ENCODE measurements around the gene AEBP1. TPM values are rescaled to one million over a fixed set of nuclear protein-coding genes. Genes with fewer than 3 reads are reported as not detected.

The AEBP1 gene
- not detected in 2 replicates for total RNA-seq (2014; rRNA removed; shearing (Covaris generic))
- polyA plus RNA-seq (2014; cell fraction: nucleus; rRNA removed) = 0.06 TPM in 1 of 2 replicates, not detected in the other

GRCh38 chr7:44103923-44104859, at the start of gene AEBP1:
Gene AEBP1, plus strand, starts transcription at chr7:44104345. Its CDS starts 321 bp downstream, at chr7:44104666.
- no peak for DNase-seq (ENCODE audit: extremely low read depth, low read depth)

- DNase-seq (ENCODE audit: extremely low read depth, low read depth) = no peak
Measured at GRCh38 chr7:44056681-44057080, 47.5 kb upstream of the AEBP1 start.

- DNase-seq (ENCODE audit: extremely low read depth, low read depth) = no peak
Measured at GRCh38 chr7:44057181-44057848, 46.8 kb upstream of the AEBP1 start.

GRCh38 chr7:44057849-44058758, 46.0 kb upstream of the AEBP1 start:
- DNase-seq (ENCODE audit: extremely low read depth, low read depth) = no peak

DNA sequence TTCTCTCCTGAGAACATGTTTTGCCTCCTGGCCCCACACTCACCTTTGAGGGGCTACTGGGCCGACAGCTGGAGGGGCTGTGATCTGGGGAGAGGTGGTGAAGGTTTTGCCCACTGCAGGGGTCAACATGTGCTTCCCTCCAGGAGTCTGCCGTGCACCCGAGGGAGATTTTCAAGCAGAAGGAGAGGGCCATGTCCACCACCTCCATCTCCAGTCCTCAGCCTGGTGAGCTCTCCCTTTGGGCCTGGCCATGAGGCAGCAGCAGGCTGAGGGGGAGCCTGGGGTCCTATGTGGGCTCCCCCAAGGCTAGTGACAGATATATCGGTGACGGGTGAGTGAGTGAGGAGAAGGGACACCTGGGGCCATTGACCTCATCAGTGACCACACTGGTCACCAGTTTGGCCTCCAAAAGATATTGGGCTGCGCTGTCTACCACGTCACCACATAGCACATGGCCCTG, 45.4 kb upstream of the AEBP1 start:
- no peak for DNase-seq (ENCODE audit: extremely low read depth, low read depth)

DNA sequence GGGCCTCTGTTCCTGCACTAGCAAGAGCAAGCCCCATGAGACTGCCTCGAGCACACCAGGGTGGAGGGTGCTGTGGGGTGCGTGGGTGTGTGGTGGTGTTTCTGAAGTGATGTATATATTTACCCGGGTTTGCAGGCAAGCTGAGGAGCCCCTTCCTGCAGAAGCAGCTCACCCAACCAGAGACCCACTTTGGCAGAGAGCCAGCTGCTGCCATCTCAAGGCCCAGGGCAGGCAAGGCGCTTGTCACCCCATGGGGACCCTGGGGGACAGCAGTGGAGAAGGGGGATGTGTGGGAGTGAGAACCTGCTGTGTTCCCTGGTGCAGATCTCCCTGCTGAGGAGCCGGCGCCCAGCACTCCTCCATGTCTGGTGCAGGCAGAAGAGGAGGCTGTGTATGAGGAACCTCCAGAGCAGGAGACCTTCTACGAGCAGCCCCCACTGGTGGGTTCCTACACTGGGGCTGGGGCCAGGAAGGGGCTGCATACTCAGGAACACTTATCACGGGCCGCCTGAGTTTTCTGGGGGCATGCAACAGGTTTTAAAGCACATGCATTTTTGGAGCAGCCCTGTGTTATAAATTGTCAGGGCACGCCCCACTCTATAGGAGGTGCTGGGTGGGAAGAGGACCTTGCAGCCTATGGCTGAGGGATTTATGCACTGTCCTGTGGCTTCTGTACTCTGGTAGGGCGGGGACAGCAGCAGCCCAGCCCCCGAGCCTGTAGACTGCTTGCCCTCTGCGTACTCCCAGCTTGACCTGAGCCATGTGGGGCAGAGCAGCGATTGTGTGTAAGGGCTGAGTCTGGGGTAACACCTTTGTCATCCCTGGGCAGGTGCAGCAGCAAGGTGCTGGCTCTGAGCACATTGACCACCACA, 44.7 kb upstream of the AEBP1 start:
- DNase-seq (ENCODE audit: extremely low read depth, low read depth) = no peak

GRCh38 chr7:44060091-44060947, 43.8 kb upstream of the AEBP1 start:
- no peak for DNase-seq (ENCODE audit: extremely low read depth, low read depth)

DNA sequence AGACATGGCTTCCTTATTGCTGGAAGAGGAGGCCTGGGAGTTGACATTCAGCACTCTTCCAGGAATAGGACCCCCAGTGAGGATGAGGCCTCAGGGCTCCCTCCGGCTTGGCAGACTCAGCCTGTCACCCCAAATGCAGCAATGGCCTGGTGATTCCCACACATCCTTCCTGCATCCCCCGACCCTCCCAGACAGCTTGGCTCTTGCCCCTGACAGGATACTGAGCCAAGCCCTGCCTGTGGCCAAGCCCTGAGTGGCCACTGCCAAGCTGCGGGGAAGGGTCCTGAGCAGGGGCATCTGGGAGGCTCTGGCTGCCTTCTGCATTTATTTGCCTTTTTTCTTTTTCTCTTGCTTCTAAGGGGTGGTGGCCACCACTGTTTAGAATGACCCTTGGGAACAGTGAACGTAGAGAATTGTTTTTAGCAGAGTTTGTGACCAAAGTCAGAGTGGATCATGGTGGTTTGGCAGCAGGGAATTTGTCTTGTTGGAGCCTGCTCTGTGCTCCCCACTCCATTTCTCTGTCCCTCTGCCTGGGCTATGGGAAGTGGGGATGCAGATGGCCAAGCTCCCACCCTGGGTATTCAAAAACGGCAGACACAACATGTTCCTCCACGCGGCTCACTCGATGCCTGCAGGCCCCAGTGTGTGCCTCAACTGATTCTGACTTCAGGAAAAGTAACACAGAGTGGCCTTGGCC, 43.0 kb upstream of the AEBP1 start:
- DNase-seq (ENCODE audit: extremely low read depth, low read depth) = no peak

DNA sequence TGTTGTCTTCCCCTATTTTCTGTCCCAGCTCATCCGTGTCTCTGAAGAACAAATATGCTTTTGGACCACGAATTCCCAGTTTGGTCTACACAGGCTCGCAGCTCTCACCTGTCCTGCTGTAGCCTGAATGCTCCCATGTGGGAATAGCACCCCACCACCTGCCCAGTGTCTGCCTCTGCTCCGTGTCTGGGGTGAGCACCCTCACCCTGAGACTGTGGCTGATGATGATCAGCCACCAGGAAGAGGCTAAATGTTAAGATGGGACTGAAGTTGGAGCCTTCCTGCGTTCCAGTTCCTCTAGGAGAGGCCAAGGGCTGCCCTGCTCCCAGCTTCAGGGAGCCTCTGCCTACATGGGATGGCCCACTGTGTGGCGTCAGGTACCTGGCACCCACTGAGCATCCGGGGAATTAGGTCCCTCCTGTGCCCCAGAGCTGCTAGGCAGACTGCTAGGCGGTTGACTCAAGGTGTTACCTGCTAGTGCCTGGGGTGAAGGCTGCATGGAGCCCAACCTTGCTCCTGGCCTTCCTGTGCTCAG, 42.4 kb upstream of the AEBP1 start:
- no peak for DNase-seq (ENCODE audit: extremely low read depth, low read depth)

DNA sequence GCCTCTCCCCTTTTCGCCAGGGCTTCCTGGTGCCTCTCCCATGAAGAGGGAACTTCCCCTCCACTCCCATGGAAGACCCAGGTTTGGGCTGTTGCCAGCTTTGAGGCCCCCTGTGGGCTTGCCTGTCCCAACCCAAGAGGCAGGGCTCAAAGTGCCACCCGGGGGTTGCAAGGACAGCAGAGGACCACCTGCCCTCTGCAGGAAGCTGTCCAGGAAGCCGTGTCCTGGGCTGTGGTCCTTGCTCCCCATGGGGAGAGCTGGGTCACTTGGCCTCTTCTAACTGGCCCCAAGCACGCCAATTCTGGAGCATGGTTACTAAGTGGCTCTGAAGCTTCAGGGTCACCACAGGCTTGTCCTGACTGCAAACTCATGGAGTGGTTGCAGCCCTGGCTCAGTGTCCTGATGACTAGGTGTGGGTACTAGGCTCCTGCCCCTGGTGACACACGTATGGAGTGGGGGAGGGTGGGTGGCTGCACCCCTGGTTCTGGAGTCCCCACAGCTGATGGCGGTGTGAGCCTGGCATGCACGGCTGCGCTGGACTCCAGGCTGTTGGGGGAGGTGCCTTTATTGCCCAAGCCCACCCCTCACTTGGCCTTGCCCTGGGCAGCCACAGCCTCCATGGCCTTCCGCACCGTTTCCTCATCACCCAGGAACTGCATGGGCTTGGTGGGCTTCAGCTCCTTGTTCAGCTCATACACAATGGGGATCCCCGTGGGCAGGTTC, 41.8 kb upstream of the AEBP1 start:
- DNase-seq (ENCODE audit: extremely low read depth, low read depth) = no peak

- no peak for DNase-seq (ENCODE audit: extremely low read depth, low read depth)
Measured at GRCh38 chr7:44062903-44063295, 41.2 kb upstream of the AEBP1 start.

- DNase-seq (ENCODE audit: extremely low read depth, low read depth) = no peak
Measured at GRCh38 chr7:44063547-44063893, 40.6 kb upstream of the AEBP1 start.

DNA sequence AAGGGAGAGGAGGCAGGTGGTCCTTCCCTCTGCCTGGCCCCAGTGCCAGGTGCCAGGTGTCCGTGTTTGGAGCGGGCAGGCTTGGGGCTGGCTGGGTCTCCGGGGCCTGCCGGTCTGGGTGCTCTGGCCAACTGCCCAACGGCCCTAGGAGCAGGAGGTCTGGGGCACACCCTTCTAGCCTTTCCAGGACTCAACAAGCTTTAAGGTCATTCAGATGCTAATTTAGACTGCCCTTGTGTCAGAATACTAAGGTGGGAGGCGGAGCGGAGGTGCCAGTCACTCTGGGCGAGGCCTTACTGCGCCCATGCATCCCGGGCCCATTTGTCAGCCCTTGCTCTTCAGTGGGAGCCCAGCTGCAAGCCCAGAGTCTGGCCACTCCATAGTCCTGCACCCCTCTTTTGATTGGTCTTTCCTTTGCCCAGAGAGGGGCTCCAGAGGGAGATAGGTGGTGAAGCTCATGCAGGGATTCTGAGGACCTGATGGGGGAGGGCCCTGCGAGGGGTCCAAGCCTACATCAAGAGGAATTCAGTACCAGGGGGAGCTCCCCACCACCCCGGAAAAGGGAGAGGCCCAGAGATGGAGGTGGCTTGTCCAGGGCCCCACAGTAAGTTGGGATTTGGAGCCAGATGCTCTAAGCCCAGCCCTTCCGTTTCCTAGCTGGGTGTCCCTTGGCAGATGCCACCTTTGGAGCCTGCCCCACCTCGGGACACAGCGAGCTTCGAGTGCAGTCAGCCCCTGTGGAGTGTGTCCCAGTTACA, 40.1 kb upstream of the AEBP1 start:
- DNase-seq (ENCODE audit: extremely low read depth, low read depth) = no peak

DNA sequence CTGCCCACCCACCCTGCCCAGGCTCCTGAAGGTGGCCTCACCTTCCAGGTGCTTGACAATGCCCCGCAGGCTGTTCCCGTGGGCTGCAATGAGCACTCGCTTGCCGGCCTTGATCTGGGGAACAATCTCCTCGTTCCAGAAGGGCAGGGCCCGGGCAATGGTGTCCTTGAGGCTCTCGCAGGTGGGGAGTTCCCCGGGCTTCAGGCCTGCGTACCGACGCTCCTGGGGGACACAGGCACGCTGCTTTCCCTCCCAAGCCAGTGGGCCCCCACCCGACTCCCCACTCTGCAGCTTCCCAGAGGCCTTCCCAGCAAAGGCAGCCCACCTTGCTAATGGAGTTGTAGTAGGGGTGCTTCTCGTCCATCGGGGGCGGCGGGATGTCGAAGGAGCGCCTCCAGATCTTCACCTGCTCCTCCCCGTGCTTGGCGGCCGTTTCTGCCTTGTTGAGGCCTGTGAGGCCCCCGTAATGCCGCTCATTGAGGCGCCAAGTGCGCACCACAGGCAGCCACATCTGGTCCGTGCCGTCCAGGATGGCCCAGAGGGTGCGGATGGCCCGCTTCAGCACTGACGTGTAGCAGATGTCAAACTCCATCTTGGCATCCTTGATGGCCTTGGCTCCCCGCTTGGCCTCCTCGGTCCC, 39.2 kb upstream of the AEBP1 start:
- DNase-seq (ENCODE audit: extremely low read depth, low read depth) = no peak

DNA sequence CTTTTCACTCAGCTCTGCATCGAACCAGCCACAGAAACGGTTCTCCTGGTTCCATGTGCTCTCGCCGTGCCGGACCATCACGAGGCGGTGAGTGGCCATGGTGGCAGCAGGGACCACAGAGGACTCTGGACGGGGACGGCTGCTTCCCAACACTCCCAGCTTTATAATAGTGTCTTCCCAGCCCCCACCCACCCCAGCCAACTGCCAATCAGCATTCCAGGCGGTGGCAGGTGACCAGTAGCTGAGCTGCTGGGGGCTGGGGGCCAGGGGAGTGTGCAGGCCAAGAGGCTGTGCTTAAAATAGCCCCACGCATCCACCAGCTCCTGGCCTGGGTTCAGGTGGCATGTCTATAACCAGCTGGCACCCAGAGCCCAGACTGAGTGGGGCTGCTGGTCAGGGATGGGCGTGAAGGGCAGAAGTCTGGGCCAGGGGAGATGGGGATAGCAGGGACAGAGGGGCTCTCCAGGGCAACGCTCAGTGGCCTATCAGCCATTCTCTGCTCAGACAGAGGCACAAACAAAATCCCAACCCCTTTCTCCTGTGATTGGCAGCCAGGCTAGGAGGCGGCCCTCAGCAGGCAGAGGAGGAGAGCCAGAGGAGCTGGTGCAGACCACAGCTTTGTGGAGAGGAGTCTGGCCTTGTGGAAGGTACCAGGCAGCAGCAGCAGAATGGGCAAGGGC, 38.6 kb upstream of the AEBP1 start, which contains the start of gene PGAM2:
TSS of gene PGAM2 (minus strand) at position 137 of the 680 bp plus-strand sequence. CDS start at position 99, 38 bp downstream.
- DNase-seq (ENCODE audit: extremely low read depth, low read depth) = no peak

Measured in NCI-H460 (cell line).